Measurements from ENCODE around the gene ZSWIM9. TPM values are rescaled to one million over a fixed set of nuclear protein-coding genes. Genes with fewer than 3 reads are reported as not detected.
"Not testable (repeated sequence)": the region's sequence is repeated elsewhere in the genome, so short reads cannot be mapped to it uniquely, and the experiment has no call there.

Gene ZSWIM9
- total RNA-seq, 2 experiments from 2014 or later: 7.3 to 7.7 TPM

GRCh38 chr19:48220784-48221183, 50.3 kb downstream of the ZSWIM9 start:
- not testable (repeated sequence) for H3K27me3 Mint-ChIP-seq, H3K9me3 Mint-ChIP-seq, H3K4me1 Mint-ChIP-seq, DNase-seq, H3K27ac Mint-ChIP-seq, H3K4me3 Mint-ChIP-seq
- H3K36me3 Mint-ChIP-seq: peaks cover 23% of the 10 kb centered on the region

GRCh38 chr19:48221628-48222027, 51.1 kb downstream of the ZSWIM9 start:
- no peak overlapping the region for H3K27ac Mint-ChIP-seq
- H3K9me3 Mint-ChIP-seq: no peaks in the 10 kb centered on the region
- peaks cover 19% of the 10 kb centered on the region for H3K36me3 Mint-ChIP-seq
- peaks cover 2% of the 10 kb centered on the region for H3K4me1 Mint-ChIP-seq
- H3K4me3 Mint-ChIP-seq: no peak overlapping the region
- no peak for DNase-seq
- no peaks in the 10 kb centered on the region for H3K27me3 Mint-ChIP-seq

GRCh38 chr19:48230555-48231129, 60.2 kb downstream of the ZSWIM9 start:
- Mint-ChIP-seq H3K4me1 (peaks cover 7% of the 10 kb centered on the region), H3K27ac (peak overlapping the region; percentile 34), H3K9me3 (no peaks in the 10 kb centered on the region), H3K36me3 (peaks cover 41% of the 10 kb centered on the region), H3K27me3 (no peaks in the 10 kb centered on the region), H3K4me3 (no peak overlapping the region)
- peak; percentile 48 for DNase-seq

GRCh38 chr19:48237057-48237456, 66.6 kb downstream of the ZSWIM9 start:
- no peaks in the 10 kb centered on the region for H3K9me3 Mint-ChIP-seq
- no peak overlapping the region for H3K27ac Mint-ChIP-seq
- H3K36me3 Mint-ChIP-seq: peaks cover 64% of the 10 kb centered on the region
- no peak overlapping the region for H3K4me3 Mint-ChIP-seq
- no peaks in the 10 kb centered on the region for H3K27me3 Mint-ChIP-seq
- peaks cover 17% of the 10 kb centered on the region for H3K4me1 Mint-ChIP-seq
- DNase-seq: no peak

- peaks cover 19% of the 10 kb centered on the region for H3K4me1 Mint-ChIP-seq
- no peak overlapping the region for H3K27ac Mint-ChIP-seq
- H3K27me3 Mint-ChIP-seq: no peaks in the 10 kb centered on the region
- no peak overlapping the region for H3K4me3 Mint-ChIP-seq
- DNase-seq: no peak
- peaks cover 64% of the 10 kb centered on the region for H3K36me3 Mint-ChIP-seq
- no peaks in the 10 kb centered on the region for H3K9me3 Mint-ChIP-seq
Observed at GRCh38 chr19:48239120-48239519, 68.6 kb downstream of the ZSWIM9 start.

- Mint-ChIP-seq H3K27ac (no peak overlapping the region), H3K4me1 (peaks cover 25% of the 10 kb centered on the region), H3K9me3 (no peaks in the 10 kb centered on the region), H3K27me3 (no peaks in the 10 kb centered on the region), H3K36me3 (peaks cover 65% of the 10 kb centered on the region), H3K4me3 (no peak overlapping the region)
- no peak for DNase-seq
Observed at GRCh38 chr19:48239582-48240141, 69.2 kb downstream of the ZSWIM9 start.

- H3K9me3 Mint-ChIP-seq, H3K4me3 Mint-ChIP-seq, H3K27me3 Mint-ChIP-seq, DNase-seq: not testable (repeated sequence)
- Mint-ChIP-seq H3K27ac (peak overlapping the region; percentile 39), H3K36me3 (peaks cover 67% of the 10 kb centered on the region), H3K4me1 (peaks cover 42% of the 10 kb centered on the region)
Observed at GRCh38 chr19:48241771-48242170, 71.3 kb downstream of the ZSWIM9 start.

- H3K4me1 Mint-ChIP-seq: peaks cover 46% of the 10 kb centered on the region
- H3K36me3 Mint-ChIP-seq: peaks cover 67% of the 10 kb centered on the region
- H3K27me3 Mint-ChIP-seq: no peaks in the 10 kb centered on the region
- peak overlapping the region; percentile 88 for H3K27ac Mint-ChIP-seq
- DNase-seq: no peak
- H3K4me3 Mint-ChIP-seq: peak overlapping the region; percentile 85
- no peaks in the 10 kb centered on the region for H3K9me3 Mint-ChIP-seq
Observed at GRCh38 chr19:48244281-48244680, 73.8 kb downstream of the ZSWIM9 start.

GRCh38 chr19:48246101-48246500, 75.6 kb downstream of the ZSWIM9 start:
- Mint-ChIP-seq H3K36me3 (peaks cover 59% of the 10 kb centered on the region), H3K27me3 (no peaks in the 10 kb centered on the region), H3K27ac (peak overlapping the region; percentile 44), H3K9me3 (no peaks in the 10 kb centered on the region), H3K4me1 (peaks cover 57% of the 10 kb centered on the region), H3K4me3 (no peak overlapping the region)
- no peak for DNase-seq

- H3K27me3 Mint-ChIP-seq: no peaks in the 10 kb centered on the region
- H3K4me1 Mint-ChIP-seq: peaks cover 62% of the 10 kb centered on the region
- DNase-seq: no peak
- H3K36me3 Mint-ChIP-seq: peaks cover 53% of the 10 kb centered on the region
- peak overlapping the region; percentile 75 for H3K27ac Mint-ChIP-seq
- H3K4me3 Mint-ChIP-seq: peak overlapping the region; percentile 10
- H3K9me3 Mint-ChIP-seq: no peaks in the 10 kb centered on the region
Observed at GRCh38 chr19:48247212-48247611, 76.7 kb downstream of the ZSWIM9 start.

Other genes with a start within 250 kb of the ZSWIM9 start
- gene BSPH1, start 178.5 kb upstream of the ZSWIM9 start, total RNA-seq: not detected
- not detected for gene ELSPBP1, start 176.0 kb upstream of the ZSWIM9 start, total RNA-seq
- not detected for gene CABP5, start 126.6 kb upstream of the ZSWIM9 start, total RNA-seq
- 1 to 10 TPM; 2.0 to 2.5 TPM for gene PLA2G4C, start 59.9 kb upstream of the ZSWIM9 start, total RNA-seq
- gene LIG1, start 336 bp upstream of the ZSWIM9 start, total RNA-seq: 100 to 1,000 TPM; 147 to 165 TPM
- 100 to 1,000 TPM; 102 to 103 TPM for gene CARD8, start 85.2 kb downstream of the ZSWIM9 start, total RNA-seq
- gene ZNF114, start 99.4 kb downstream of the ZSWIM9 start, total RNA-seq: under 1 TPM; 0.44 to 0.60 TPM
- 100 to 1,000 TPM; 185 to 187 TPM for gene EMP3, start 154.9 kb downstream of the ZSWIM9 start, total RNA-seq
- 10 to 100 TPM; 15.5 to 16.6 TPM for gene TMEM143, start 193.3 kb downstream of the ZSWIM9 start, total RNA-seq
- under 1 TPM in 1 of 2 experiments, not detected in 1; 0.31 TPM for gene SYNGR4, start 193.7 kb downstream of the ZSWIM9 start, total RNA-seq
- 10 to 100 TPM; 72.5 to 73.9 TPM for gene KDELR1, start 220.9 kb downstream of the ZSWIM9 start, total RNA-seq
- gene GRIN2D, start 223.0 kb downstream of the ZSWIM9 start, total RNA-seq: under 1 TPM; 0.28 to 0.29 TPM

Measured in activated naive CD8-positive, alpha-beta T cell treated with anti-CD3 and anti-CD28 coated beads for 36 hours (primary cell).